Right cardiac atrium (tissue), 5 donors: ENCODE measurements around the gene ZFHX3. TPM values are rescaled to one million over a fixed set of nuclear protein-coding genes. Genes with fewer than 3 reads are reported as not detected.

Source experiments
- ATAC-seq, 2 donors: fragments of 200-7000 bp; cut with Tn5 transposase; one replicate each; pipeline versions ENCODE4 v1.8.0 to v1.9.1; 2020; ENCODE audit warnings: moderate library complexity in 2 of 2, mild to moderate bottlenecking in 1 of 2
- DNase-seq, 3 donors: peaks; one replicate each; pipeline ENCODE4 v3.0.0-alpha.2; 2020
- H3K27ac ChIP-seq: one replicate; pipeline ENCODE4 v1.5.1; 2013; ENCODE audit warnings: mild to moderate bottlenecking, low read length, control low read depth, moderate library complexity
- H3K27me3 ChIP-seq: one replicate; pipeline ENCODE4 v1.6.1; 2013; ENCODE audit not compliant: control insufficient read depth, insufficient read depth
- H3K4me1 ChIP-seq: one replicate; pipeline ENCODE4 v1.6.1; 2013; ENCODE audit warnings: low read length; ENCODE audit not compliant: control insufficient read depth, insufficient read depth
- H3K4me3 ChIP-seq: one replicate; pipeline ENCODE4 v1.5.1; 2013; ENCODE audit warnings: low read length, control low read depth
- H3K9me3 ChIP-seq: one replicate; pipeline ENCODE4 v1.6.1; 2013; ENCODE audit warnings: low read length; ENCODE audit not compliant: control insufficient read depth
- WGBS: extraction: QIAGEN DNeasy Blood & Tissue Kit; methylation state at CpG from one replicate; pipeline ENCODE4 v1.1.7; 2013; 5-methylcytosine and 5-hydroxymethylcytosine counted together
- intact Hi-C, 4 donors: fragments of 100-400 bp; cut with DNase I; formaldehyde crosslinking; loops; one replicate each; pipeline versions ENCODE4 v1.11.0 to v1.14.0; 2022 to 2023
- polyA plus RNA-seq: library from polyadenylated mRNA; stranded (reverse); fragments of 200-250 nt; gene quantifications from one replicate; pipeline ENCODE4 v1.2.3, GENCODE V29; 2013
- total RNA-seq, 4 donors: library from RNA; stranded (reverse); fragmentation: NEBNext Ultra II Directional; extraction: Animal tissue kit (Norgen Biotek cat#: 25700); gene quantifications; one replicate each; pipeline ENCODE4 v1.2.1, GENCODE V29; 2021
- donor health status: healthy with polysubstance abuse.
- donor health status: DM: no; HTN: yes; CAD: no.
- donor health status: DM: no; HTN: no; CAD: no.
- donor health status: DM: no; HTN: yes; CAD: no; lungs with severe emphysema.
- donor health status: DM: yes; HTN: yes; CAD: no.

Gene ZFHX3
- total and polyA plus RNA-seq, 5 donors, result 4.3 to 18.2 (median 9.7) TPM

- WGBS, result 99% methylated on average over 6 of the region's 6 CpGs
- DNase-seq, result no peak
- no peaks in the 10 kb centered on the region for H3K27me3 ChIP-seq
- H3K4me3 ChIP-seq, result no peak overlapping the region
- no peak for ATAC-seq
- intact Hi-C loops, result no loop called here
- H3K4me1 ChIP-seq, result peaks cover 6% of the 10 kb centered on the region
- no peaks in the 10 kb centered on the region for H3K9me3 ChIP-seq
- H3K27ac ChIP-seq, result no peak overlapping the region
These were observed 150.2 kb downstream of the ZFHX3 start for GRCh38 chr16:72897707-72898106.

GRCh38 chr16:72896485-72897118, 151.3 kb downstream of the ZFHX3 start:
- Histone ChIP-seq H3K27ac (no peak overlapping the region), H3K27me3 (no peaks in the 10 kb centered on the region), H3K9me3 (no peaks in the 10 kb centered on the region), H3K4me1 (peaks cover 6% of the 10 kb centered on the region), H3K4me3 (no peak overlapping the region)
- intact Hi-C loops, result no loop called here
- DNase-seq, result no peak
- ATAC-seq, result no peak
- WGBS, result 81% methylated on average over 12 of the region's 12 CpGs

- peak in 2 of 3 donors; percentile 35 to 67 for DNase-seq
These were observed 152.0 kb downstream of the ZFHX3 start for GRCh38 chr16:72895951-72896350.

GRCh38 chr16:72894293-72895151, 153.4 kb downstream of the ZFHX3 start:
- intact Hi-C loops, result no loop called here
- ATAC-seq, result peak; percentile 58 to 75
- Histone ChIP-seq H3K4me3 (no peak overlapping the region), H3K27ac (peak overlapping the region; percentile 58), H3K27me3 (no peaks in the 10 kb centered on the region), H3K9me3 (no peaks in the 10 kb centered on the region), H3K4me1 (peaks cover 6% of the 10 kb centered on the region)
- 48% methylated on average over 18 of the region's 18 CpGs for WGBS
- DNase-seq, result peak in 2 of 3 donors; percentile 36 to 75

More at GRCh38 chr16:72895951-72896350, 152.0 kb downstream of the ZFHX3 start:
- intact Hi-C loops, result no loop called here
- no peak overlapping the region for H3K27ac ChIP-seq
- no peaks in the 10 kb centered on the region for H3K27me3 ChIP-seq
- no peaks in the 10 kb centered on the region for H3K9me3 ChIP-seq
- 50% methylated on average over 11 of the region's 11 CpGs for WGBS
- H3K4me3 ChIP-seq, result no peak overlapping the region
- H3K4me1 ChIP-seq, result peaks cover 6% of the 10 kb centered on the region
- peak; percentile 60 to 74 for ATAC-seq

- Histone ChIP-seq H3K27ac (no peak overlapping the region), H3K9me3 (no peaks in the 10 kb centered on the region), H3K4me1 (peaks cover 6% of the 10 kb centered on the region), H3K4me3 (no peak overlapping the region), H3K27me3 (no peaks in the 10 kb centered on the region)
- DNase-seq (no peak), ATAC-seq (no peak)
- intact Hi-C loops, result no loop called here
- WGBS, result 78% methylated on average over 9 of the region's 9 CpGs
These were observed 156.4 kb downstream of the ZFHX3 start for GRCh38 chr16:72891291-72892227.

- Histone ChIP-seq H3K27ac (no peak overlapping the region), H3K4me1 (peaks cover 6% of the 10 kb centered on the region), H3K9me3 (no peaks in the 10 kb centered on the region), H3K27me3 (no peaks in the 10 kb centered on the region), H3K4me3 (no peak overlapping the region)
- WGBS, result 83% methylated on average over 3 of the region's 3 CpGs
- no peak for DNase-seq
- ATAC-seq, result no peak
- intact Hi-C loops, result no loop called here
These were observed 157.3 kb downstream of the ZFHX3 start for GRCh38 chr16:72890587-72890986.

- Histone ChIP-seq H3K27me3 (no peaks in the 10 kb centered on the region), H3K27ac (no peak overlapping the region), H3K4me1 (peaks cover 6% of the 10 kb centered on the region), H3K9me3 (no peaks in the 10 kb centered on the region), H3K4me3 (no peak overlapping the region)
- 93% methylated on average over 15 of the region's 15 CpGs for WGBS
- no peak for DNase-seq
- intact Hi-C loops, result no loop called here
- no peak for ATAC-seq
These were observed 158.0 kb downstream of the ZFHX3 start for GRCh38 chr16:72889616-72890582.

- Histone ChIP-seq H3K27me3 (no peaks in the 10 kb centered on the region), H3K4me3 (no peak overlapping the region), H3K27ac (no peak overlapping the region), H3K4me1 (peaks cover 2% of the 10 kb centered on the region), H3K9me3 (no peaks in the 10 kb centered on the region)
- WGBS, result 90% methylated on average over 14 of the region's 14 CpGs
- ATAC-seq (no peak), DNase-seq (no peak)
- intact Hi-C loops, result no loop called here
These were observed 160.4 kb downstream of the ZFHX3 start for GRCh38 chr16:72887537-72887936.

GRCh38 chr16:72886346-72886974, 161.5 kb downstream of the ZFHX3 start:
- ATAC-seq (no peak), DNase-seq (no peak)
- Histone ChIP-seq H3K9me3 (no peaks in the 10 kb centered on the region), H3K4me3 (no peak overlapping the region), H3K4me1 (peaks cover 4% of the 10 kb centered on the region), H3K27ac (no peak overlapping the region), H3K27me3 (no peaks in the 10 kb centered on the region)
- intact Hi-C loops, result no loop called here
- 96% methylated on average over 9 of the region's 9 CpGs for WGBS

GRCh38 chr16:72884573-72884972, 163.4 kb downstream of the ZFHX3 start:
- no peak overlapping the region for H3K4me3 ChIP-seq
- WGBS, result 83% methylated on average over 5 of the region's 5 CpGs
- intact Hi-C loops, result no loop called here

More at GRCh38 chr16:72884573-72884972, 163.4 kb downstream of the ZFHX3 start:
- DNase-seq, result no peak
- no peak for ATAC-seq
- H3K27ac ChIP-seq, result no peak overlapping the region
- peaks cover 4% of the 10 kb centered on the region for H3K4me1 ChIP-seq
- H3K27me3 ChIP-seq, result no peaks in the 10 kb centered on the region
- H3K9me3 ChIP-seq, result no peaks in the 10 kb centered on the region
